Measurements from ENCODE around the gene TOM1.
A peak's percentile ranks its signal among the peaks of the same experiment; 100 is the strongest.

Gene TOM1

DNA sequence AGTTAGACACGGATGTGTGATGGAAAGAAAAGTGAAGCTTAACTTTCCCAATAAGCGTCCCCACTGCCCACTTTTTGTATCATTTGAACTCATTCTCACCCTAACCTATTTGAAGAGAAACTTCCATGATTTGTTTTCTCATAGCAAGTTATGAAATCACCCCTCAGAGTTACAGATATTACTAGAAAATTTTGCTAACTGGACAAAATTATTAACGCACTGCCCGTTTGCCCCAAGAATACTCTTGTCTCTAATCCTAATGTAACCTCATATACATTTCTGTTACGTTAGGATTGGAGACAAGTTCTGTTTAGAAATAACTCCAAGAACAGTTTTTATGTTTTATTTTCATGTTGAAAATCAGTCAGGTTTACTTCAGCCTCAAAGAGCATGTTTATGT, 25.5 kb downstream of the TOM1 start:
- DNase-seq, result no peak

DNA sequence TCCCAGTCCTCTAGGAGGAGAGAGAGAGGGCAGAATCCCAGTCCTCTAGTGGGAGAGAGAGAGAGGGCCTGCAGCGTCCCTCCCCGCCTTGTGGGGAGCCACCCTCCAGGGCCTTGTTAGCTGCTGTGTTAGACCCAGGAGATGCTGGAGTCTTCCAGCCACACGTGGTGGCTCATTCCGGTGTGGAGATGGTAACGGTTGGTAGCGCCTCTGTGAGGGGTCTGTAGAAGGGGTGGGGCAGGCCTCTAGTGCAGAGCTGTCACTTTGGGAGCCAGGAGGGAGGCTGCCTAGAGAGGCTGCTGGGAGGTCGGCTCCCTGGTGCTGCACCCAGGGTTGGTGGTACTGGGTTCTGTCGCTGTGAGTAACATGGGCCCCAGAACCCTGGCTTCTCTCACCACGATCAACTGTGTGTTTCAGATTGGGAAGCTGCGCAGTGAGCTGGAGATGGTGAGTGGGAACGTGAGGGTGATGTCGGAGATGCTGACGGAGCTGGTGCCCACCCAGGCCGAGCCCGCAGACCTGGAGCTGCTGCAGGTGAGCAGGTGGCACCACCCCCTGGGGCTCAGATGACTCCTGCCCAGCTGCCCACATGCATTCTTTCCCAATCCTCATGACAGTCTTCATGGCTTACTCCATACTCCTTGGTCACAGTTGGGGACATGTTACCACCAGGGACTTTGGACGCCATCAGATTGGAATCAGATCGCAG, 27.3 kb downstream of the TOM1 start:
- no peak for DNase-seq

DNA sequence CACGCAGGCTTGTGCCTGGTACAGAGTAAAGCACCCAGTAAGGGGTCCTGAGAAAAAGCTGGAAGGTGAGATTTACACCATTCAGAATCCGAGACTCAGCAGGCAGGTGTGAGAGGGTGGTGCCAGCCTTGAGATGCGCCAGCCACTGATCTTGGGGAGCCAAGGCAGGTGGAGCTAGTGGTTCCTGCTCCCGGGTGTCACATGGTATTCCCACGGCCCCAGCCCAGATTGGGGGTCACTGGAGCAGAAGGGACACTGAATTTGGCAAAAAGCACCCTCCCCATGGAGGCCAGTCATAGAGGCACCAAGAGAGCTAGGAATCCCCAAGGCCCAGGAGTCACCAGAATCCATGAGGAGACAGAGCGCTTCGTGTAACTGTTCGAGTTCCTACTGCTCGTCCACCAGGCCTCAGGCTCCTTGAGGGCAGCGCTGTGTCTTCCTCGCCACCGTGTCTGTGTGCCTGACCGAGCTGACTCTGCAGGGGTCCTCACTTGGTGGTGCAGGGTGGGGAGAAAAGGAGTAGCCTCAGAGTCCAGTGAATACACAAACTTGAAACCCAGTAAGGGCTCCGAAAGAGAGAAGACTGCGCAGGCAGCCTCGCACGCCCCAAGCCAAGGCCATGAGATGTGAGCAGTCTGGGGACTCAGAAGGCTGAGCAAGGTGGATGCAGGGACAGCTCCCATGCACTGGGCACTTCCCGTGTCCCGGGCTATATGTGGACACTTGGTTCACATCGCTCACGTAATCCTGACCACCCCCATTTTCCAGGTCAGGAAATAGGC, 28.2 kb downstream of the TOM1 start:
- DNase-seq, result no peak

DNA sequence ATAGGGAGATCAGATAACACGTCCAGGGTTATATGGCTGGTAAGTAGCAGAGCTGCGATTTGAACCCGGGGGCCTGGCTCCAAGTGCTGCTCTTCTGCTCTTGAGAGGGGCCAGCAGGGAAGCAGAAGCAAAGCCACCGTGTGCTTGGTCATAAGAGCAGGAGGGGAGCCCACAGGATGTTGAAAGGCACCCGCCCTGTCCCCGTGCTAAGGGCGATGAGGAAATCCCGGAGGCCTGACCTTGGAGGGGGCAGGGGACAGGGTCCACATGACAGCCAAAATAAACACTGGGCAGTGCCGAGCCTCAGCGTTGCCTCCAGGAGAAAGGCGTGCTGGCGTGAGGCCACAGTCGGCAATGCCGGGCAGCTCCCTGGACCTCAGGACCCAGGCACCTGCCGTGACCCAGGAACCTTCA, 28.8 kb downstream of the TOM1 start:
- peak; percentile 47 for DNase-seq

DNA sequence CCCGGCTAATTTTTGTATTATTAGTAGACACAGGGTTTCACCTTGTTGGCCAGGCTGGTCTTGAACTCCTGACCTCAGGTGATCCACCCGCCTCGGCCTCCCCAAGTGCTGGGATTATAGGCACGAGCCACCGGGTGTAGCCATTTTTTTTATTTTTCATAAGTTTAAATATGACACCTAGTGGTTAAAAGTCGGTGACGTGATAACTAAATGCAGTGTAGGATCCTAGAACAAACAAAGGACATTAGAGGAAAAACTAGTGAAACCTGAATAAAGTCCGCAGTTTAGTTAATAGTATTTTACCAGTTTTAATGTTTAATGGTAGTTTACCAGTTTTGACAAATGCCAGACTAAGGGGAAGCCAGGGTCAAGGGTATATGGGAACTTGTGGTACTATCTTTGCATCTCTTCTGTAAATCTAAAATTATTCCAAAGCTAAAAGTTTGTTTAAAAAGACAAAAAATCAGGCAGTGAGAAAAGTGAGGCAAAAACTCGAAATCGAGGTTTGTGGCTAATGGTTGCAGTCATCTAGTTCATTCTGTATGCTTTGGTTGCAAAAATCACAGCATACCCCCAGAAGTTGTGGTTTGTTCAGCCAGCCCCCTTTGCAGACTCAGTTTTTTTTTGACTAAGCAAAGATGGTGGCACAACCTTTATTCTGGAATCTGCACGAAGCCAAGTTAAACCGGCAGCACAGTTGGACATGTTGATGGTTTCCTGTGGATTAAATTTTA, 29.6 kb downstream of the TOM1 start:
- no peak for DNase-seq

DNA sequence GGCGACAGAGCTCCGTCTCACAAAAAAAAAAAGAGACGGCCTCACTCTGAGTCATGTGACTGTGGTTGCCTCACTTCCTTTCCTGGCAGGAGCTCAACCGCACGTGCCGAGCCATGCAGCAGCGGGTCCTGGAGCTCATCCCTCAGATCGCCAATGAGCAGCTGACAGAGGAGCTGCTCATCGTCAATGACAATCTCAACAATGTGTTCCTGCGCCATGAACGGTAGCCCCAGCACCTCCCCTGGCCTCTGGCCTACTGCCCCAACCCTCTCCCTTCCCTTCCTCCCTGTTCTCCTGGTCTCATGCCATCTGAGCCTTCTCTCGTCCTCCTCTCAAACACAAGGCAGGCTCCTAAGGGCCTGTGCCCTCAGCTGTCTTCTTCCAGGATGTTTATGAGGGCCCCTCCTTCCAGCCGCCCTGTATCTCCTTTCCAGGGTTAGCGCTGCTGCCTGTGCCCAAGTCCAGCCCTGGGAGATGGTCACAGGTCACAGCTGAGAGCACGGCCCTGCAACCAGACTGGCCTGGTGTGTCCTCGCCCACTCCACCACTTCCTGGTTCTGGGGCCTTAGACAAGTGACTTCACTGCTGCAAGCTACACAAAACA, 30.7 kb downstream of the TOM1 start:
- DNase-seq, result peak; percentile 85

DNA sequence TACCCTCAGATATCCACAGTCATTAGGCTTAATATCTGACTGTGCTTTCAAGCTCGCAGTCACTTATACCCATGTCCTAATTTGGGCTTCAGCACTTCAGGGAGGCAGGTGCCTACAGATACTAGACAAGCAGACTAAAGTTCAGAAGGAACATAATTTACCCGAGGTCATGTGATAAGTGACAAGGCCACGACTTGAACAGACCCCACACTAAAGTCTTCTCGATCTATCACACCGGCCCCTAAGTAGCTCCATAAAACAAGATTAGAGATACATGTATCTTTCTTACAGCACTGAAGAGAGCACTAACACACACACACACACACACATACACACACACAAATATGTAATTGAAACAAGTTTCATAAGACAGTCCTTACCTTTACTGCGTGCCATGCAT, 32.6 kb downstream of the TOM1 start:
- DNase-seq, result no peak

DNA sequence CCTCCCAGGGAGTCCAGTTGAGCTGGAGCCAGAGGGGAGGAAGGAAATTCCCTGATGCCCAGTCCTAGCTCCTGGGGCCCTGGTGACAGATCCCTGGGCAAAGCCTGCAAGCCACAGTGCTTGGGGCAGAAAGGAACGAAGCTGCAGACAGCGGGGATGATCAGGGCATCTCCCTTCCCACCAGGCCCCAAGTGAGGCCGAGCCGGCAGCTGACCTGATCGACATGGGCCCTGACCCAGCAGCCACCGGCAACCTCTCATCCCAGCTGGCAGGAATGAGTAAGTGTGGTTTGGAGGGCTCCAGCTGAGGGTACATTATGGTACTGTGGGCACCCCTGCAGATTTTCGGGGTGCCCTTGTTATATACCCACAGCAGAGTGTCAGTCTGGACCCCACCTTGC, 33.5 kb downstream of the TOM1 start:
- no peak for DNase-seq

DNA sequence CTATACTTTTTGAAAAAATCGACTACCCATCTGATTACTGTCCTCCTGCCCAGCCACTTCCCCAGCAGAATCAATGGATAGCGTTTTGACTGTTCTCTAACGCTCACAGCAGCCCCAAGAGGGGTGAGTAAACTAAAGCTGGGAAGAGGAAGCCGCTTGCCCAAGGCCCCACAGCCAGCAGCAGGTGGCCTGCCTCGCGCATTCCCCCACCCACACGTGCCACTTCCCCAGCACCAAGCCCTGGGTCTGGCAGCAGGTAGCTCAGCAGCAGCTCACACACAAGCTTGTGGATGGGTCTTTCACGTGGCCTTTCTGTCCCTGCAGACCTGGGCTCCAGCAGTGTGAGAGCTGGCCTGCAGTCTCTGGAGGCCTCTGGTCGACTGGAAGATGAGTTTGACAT, 34.3 kb downstream of the TOM1 start:
- peak; percentile 62 for DNase-seq

DNA sequence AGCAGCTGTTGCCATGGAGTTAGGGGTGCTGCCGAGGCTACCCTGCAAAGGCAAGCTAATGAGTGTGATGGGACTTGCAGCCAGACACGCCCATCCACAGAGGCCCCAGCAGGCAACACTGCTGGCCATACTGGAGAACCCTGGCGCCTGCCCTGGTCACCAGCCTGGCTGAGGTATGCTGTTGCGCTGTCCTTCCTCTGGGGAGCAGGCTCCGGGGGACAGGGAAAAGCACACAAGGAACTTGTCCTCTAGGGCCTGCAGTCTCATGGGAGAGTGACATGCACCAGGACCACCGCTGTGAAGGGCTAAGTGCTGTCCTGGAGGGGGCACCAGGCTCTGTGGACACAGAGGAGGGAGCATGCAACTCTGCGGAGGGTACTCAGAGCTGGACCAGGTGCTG, 35.8 kb downstream of the TOM1 start:
- no peak for DNase-seq

DNA sequence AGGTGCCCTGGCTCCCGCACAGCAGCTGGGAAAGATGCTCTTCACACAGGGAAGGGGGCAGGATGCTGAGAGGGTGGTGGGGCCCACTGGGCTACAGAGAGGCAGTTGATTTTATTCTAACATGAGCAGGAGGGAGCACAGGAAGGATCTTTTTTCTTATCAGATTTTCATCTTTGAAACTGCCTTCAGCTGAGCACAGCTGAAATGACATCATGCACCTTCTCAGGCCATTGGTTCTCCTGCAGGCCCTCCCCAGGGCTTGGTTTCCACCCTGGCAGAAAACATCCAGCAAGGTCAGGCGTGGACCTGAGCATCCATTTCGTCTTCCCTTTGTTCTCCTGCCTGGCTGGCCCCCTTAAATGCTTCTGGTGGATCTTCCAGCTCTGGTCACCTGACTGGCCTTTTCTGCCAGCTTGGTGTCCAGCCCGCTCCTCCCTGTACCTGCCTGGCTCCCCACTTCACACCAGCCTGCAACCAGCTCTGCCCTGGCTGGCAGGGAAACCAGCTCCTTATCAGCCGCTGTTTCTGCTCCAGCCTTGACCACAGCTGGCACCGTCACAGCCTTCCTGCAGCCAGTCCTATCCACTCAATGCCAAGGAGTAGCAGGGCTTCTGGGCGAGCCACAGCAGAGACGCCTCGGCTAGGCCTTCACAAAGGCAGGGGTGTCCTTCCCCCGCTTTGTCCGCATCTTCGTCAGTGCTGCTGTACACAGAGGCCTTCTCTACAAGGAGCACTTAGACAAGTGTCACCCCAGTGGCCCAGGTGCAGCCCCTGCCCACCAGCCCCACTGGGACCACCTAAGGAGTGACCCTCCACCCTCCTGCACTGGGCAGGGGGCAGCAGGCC, 36.5 kb downstream of the TOM1 start:
- peak; percentile 3 for DNase-seq

DNA sequence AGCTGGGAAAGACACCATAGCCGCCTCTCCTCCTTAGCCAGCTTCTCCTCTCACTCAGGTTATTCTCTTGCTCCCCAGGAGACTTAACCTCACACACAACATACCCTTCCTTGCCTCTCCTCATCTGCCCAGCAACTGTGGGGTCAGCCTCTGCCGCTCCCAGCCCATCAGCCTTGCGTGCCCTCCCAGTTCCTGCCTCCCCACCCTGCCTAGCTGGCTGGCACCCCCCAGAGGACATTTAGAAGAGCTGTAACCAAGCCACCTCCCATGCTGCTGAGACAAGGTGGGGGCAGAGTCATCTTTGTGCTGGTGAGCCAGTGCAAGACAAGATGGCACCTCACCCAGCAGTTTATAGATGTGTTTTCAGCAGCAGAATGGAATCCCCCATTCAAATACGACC, 38.2 kb downstream of the TOM1 start:
- DNase-seq, result no peak

DNA sequence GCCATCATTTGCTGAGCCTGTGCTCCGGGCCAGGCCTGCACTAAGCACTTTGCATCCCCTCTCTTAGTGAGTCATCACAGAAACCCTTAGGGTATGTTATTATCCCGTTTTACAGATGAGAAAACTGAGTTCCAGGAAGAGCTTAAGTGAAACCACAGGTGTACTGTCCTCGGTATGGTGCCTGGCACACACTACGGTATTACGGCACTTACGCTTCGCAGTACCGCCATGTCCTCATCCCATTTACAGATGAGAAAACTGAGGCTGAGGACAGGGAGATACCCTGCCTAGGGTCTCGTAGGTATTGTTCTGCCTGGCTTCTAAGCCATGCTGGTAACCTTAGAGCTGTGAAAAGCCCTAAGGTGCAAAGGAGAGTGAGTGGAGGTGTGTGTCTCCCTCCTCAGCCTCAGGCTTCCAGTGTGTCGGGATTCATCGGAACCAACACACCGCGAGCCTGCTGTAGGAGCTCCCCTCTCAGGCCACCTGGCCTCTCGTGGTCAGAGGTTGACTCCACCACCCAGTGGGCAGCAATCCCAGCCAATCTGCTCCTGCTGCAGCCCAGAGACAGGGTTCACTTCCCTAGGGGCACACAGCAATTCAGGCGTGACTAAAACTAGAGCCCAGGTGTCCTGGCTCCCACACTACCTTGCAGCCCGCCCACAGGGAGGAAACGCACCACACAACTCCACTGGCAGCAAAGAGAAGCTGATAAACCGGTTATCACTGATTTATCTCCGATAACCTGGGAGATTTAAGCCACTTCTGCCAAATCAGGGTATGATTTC, 41.6 kb downstream of the TOM1 start:
- no peak for DNase-seq

DNA sequence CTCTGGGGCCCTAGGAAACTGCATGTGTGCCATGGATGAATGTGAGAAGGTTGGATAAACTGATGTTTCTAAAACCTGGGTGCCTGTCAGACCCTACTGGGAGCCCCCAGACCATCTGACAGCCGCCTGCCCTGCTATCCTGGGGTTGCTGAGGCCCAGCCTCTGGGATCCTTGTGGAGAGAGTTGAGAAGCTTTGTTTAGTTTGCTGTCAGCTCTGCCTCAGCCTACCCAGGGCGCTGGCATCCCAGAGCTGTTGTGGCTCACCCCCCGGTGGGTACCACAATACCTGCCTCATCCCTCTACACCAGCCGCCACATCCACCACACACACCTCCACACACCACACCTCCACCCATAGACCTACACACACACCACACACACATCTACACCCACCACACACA, 42.7 kb downstream of the TOM1 start:
- no peak for DNase-seq

DNA sequence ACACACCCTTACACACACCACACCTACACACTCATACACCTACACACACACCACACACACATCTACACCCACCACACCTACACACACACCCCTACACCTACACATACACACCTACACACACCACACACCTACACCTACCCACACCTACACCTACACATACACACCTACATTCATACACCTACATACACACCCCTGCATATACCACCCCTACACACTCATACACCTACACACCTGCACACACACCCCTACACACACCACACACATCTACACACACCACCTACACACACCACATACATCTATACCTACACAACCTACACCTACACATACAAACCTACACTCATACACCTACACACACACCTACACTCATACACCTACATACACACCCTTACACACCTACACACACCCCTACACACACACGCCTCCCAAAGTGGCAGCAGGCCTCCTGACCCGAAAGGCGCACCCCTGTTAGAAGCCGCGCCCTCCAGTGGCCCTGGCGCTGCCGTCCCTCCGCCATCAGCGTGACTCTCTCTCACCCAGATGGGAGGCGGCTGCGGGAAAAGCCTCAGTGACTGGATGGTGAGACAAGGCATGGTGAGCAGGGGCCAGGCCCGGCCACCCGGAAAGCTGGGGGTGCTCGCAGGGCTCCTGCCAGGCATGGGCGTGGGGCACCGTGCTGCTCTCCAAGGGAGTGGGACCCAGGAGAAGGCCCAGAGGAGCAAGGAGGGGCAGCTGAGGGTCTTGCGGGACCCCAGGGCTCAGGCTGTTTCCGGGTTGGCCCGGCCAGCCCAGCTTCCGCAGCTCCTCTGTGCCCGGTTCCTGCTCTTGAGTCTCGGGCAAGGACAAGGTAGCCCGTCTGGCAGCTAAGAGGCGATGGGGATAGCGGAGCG, 44.2 kb downstream of the TOM1 start:
- DNase-seq, result no peak

DNA sequence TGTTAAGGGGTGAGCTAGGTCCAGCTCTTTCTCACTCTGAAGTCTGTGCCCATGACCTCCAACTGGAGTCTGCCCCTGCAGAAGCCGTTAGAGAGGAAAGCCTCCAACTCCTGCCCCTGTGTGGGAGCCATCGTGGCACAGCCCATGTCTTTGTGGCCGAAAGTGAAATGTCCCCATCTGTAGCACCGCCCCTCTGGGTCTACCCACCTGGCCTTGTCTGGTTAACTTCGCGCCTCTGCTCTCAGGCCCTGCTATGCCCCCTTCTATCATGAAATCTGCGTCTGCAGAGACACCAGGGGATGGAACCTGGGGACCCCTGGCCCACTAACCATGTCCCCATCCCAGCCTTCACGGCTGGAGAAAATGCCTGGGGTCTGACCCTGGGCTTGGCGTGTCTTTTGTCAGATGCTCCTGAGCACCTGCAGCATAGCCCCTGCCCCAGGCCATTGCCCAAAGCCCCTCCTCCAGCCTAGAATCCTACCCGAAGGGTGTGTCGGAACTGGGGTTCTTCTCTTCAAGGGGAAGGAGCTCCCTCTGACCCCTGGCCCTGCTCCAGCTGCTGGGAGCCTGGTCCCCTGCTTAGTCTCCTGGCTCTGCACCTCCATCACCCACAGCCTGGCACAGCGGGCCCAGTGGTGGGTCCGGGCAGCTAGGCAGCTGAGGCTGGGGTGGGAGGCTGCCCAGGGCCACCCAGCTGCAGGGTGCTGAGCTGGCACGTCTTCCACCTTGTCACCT, 45.4 kb downstream of the TOM1 start:
- no peak for DNase-seq

DNA sequence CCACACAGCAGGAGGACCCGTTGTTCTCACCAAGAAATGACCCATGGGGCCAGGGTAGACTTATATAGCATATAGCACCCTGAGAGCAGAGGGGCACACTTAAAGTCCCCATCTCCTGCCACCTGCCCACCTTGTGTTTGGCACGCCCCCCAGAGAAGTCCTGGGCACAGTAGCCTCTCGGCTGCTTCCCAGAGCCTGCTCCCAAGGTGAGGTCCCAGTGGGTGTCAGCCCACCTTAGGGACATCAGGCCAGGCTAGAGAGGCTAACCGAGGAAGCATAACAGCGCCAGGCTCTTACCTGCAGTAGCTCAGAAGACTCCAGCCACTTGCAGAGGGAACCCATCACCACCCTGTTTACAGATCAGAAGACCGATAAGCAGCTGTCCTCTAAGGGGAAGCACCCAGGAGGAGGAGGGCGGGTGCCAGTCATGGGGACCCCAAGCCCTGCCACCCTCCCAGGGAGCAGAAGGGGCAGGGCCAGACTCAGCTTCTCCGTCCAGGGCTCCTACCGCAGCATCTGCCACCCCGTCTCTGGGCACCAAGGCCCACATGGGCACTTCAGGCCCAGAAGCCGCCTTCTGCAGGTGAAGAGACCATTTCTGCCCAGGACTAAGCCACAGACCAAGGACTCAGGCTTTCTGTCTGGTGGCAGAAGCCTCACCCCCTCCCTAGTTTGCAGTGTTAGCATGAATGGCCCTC, 46.3 kb downstream of the TOM1 start:
- DNase-seq, result no peak

DNA sequence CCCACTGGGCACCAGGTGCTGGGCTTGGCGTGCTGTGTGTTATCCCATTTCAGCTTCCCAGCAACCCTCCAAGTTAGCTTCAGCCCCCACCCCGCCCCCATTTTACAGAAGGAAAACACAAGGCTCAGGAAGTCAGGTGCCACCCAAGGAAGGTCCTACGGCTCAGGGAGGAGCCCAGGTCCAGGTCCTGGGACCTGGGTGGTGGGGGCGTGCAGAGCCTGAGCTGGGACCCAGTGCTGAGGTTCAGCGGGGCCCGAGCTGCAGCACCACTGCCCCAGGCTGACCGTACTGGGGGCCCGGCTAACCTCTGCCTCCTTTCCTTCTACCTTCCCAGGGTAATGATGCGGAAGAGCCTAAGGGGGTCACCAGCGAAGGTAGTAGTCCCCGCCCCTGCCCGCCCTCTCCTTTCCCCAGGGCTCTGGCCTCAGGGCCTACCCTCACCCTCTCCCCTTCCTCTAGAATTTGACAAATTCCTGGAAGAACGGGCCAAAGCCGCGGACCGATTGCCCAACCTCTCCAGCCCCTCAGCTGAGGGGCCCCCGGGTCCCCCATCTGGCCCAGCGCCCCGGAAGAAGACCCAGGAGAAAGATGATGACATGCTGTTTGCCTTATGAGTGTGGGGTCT, 47.0 kb downstream of the TOM1 start:
- no peak for DNase-seq

DNA sequence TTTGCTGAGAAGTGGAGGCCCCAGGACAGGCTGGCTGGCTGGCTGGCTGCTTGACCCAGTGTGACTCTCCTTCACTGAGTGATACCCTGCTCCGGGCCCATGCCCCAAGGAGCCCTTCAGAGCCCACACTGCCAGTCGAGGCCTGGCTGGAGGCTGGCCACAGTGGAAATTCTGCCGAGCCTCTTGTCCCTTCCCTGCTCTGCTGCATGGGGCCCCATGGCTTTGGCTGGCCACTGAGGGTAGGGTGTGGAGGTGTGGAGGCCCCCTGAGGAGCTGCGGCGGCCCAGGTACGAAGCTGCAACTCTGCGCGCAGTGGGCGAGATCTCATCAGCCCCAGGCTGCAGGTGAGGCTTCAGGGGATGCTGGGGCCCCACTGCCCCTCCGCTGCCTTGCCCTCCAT, 47.8 kb downstream of the TOM1 start:
- no peak for DNase-seq
